Fibroblast of mammary gland (primary cell): ENCODE results near the gene FXYD2.

ENCODE experiments used
- DNase-seq: peaks from one replicate; pipeline ENCODE4 v3.0.0-alpha.2; 2010; ENCODE audit warnings: low read depth
- H3K4me3 ChIP-seq: 2 replicates; pipeline ENCODE4 v1.5.1; 2011; ENCODE audit warnings: low read depth, mild to moderate bottlenecking, low read length, moderate library complexity; ENCODE audit not compliant: control insufficient read depth
- TF ChIP-seq, protein P1 (sequence below): conservative IDR thresholded peaks from 2 replicates; pipeline ENCODE4 v1.5.1; 2011; ENCODE audit warnings: low read depth, low read length, inconsistent platforms; ENCODE audit not compliant: control insufficient read depth, insufficient read depth

FXYD2 gene

DNA sequence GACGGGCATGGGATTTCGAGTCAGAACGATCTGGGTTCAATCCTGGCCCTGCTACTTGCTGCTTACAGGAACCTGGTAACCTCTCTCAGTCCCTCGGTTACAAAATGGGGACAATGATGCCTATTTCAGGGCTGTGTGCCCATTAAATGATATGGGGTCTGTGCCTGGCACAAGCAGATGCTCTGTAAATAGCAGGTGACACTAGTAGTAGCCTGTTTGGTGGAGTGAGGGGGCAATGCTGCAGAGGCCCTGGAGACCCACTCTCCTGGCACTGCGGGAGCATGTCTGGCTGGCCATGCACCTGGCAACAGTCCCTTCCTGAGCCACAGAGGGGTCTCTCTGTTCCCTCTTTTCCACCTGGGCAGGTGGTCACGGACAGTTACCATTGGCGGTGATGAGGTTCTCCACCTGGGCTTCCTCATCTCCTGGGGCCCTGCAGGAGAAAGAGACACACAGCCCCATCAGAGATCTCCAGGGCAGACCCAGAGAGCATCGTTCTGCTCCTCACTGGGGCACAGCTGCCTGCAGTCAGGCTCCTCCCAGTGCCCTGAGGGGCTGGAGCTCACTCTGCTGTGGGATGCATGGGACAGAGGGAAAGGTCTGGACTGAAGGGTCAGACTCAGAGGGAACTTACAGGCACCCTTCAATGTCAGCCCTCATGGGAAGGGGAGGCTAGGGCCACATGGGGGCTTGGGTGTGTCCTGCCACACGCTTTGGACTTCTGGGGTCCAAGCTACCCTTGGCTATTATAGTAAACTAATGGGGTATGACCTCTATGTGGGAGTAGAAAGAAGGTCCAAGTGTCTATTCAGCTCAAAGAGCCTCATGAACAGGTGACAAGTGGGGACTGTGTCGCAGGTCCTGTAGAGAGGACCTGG is 15.6 kb upstream of the FXYD2 start:
- TF ChIP-seq, protein P1, sequence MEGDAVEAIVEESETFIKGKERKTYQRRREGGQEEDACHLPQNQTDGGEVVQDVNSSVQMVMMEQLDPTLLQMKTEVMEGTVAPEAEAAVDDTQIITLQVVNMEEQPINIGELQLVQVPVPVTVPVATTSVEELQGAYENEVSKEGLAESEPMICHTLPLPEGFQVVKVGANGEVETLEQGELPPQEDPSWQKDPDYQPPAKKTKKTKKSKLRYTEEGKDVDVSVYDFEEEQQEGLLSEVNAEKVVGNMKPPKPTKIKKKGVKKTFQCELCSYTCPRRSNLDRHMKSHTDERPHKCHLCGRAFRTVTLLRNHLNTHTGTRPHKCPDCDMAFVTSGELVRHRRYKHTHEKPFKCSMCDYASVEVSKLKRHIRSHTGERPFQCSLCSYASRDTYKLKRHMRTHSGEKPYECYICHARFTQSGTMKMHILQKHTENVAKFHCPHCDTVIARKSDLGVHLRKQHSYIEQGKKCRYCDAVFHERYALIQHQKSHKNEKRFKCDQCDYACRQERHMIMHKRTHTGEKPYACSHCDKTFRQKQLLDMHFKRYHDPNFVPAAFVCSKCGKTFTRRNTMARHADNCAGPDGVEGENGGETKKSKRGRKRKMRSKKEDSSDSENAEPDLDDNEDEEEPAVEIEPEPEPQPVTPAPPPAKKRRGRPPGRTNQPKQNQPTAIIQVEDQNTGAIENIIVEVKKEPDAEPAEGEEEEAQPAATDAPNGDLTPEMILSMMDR, result no peak
- no peak overlapping the region for H3K4me3 ChIP-seq
- no peak for DNase-seq

DNA sequence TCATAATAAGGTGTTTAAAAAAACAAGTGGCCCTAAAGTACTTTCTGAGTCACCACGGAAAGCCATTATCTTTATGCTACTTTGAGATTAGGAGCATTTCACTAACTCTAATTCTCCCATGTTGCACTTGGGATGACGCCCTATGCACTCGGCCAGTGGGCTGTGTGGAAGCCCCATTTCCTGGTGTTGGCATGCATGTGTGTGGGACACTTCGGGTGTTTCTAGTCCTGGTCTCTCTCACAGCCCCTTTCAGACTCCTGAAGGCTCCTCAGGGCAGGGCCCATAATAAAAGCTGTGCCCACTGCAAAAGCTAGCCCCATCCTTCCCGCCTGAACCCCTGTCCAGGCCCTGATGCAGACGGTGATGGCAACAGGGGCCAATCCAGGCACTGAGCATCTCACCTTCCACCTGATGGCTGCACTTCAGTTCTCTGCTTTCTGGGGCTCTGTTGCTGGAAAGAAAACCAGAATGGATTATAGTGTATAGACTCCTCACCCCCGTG is 14.9 kb upstream of the FXYD2 start:
- H3K4me3 ChIP-seq, result no peak overlapping the region
- TF ChIP-seq, protein P1, result no peak
- no peak for DNase-seq

DNA sequence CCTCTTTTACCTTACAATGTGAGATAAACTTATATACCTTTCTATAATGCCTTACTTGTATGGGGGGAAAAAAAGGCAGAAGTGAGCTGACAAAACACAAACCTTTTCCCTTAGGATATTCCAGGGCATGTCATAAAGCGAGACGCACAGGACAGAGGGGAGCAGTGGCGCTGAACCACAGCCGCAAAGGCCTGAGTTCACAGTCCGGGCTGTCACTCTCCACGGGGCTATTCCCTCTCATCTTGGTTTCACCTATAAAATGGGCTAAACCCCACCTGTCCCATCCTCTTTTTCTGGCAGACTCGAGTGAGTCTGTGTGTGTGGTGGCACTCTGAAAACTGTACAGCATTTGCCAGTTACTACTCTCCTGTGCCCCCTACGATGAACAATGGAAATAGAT is 14.4 kb upstream of the FXYD2 start:
- H3K4me3 ChIP-seq, result no peak overlapping the region
- no peak for DNase-seq
- TF ChIP-seq, protein P1, result no peak

DNA sequence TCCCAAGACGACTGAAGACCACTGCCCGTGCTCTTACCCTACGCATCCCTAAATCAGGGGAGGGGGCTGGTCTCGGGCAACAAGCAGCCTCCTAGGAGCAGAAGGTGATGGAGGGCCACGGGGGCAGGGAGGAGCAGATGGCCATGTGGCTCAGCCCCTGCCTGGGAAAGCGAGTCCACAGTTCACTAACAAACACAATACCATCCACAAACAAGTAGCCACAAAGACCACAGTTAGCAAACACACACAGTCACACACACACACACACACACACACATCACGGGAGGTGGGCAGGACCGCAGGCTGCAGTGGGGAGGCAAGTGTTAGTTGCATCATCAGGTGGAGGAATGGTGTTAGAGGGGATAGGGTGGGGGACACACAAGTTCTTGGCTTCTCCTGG is 13.2 kb upstream of the FXYD2 start:
- TF ChIP-seq, protein P1, result no peak
- H3K4me3 ChIP-seq, result no peak overlapping the region
- DNase-seq, result no peak

DNA sequence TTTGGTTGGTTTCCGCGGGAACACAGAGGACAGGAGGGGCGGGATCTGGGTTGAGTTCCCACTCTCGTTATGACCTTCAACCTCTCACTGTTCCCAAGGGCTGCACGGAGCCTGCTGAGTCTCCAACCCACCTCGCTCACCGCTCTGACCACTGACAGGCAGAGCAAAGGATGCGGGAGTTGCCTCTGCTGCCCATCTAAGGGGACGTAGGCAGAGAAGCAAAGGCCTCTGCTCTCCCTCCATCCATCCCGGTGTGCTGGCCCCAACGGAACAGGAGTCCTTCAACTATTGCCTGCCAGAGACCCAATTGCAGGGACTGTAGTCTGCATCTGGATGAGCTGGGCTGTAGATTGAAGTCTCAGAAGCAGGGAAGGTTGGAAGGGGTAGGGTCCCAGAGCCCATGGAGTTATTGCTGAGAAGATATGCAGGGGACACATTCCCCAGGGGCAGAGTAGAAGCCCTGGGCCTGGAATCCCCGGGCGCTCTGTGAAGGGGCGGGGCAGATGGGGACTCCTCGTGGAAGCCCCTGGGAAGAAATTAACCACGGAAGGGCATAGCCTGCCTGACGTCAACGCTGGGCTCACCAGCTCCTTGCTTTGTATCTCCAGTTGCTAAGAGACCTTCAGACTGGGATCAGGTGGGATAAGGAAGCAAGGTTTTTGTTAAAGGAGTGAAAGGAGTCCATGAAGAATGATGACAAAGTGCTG is 12.7 kb upstream of the FXYD2 start:
- TF ChIP-seq, protein P1, result no peak
- no peak overlapping the region for H3K4me3 ChIP-seq
- DNase-seq, result no peak

DNA sequence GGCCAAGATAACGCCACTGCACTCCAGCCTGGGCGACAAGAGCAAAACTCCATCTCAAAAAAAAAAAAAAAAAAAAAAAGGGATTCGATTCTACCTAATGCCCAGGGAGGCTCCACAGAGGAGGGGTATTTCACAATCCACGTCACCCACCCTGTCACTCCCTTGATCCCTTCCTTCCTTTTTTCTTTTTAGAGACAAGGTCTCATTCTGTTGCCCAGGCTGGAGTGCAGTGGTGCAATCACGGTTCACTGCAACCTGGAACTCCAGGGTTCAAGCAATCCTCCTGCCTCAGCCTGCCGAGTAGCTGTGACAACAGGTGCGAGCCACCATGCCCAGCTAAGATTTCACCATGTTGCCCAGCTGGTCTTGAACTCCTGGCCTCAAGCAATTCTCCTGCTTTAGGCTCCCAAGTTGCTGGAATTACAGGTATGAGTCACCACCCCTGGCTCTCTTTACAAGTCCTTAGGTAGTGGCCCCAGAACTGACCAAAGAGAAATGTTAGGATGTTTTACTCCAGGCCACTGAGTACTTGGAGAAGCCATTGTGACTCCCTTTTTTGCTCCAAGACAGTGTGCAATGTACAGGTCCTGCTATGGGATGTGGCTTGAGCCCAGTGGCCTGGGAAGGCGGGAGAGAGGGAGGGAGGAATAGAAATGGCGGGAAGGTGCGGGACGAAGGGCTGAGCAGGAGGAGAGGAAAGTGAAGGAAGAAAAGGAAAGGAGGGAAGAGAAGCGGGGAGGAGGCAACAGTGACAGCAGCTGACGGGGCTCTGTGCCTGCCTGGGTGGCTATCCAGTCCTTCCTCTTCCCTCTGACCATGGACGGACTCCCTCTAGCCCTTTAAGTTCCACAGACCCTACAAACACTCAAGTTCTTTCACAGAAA is 11.8 kb upstream of the FXYD2 start:
- no peak for DNase-seq
- TF ChIP-seq, protein P1, result no peak
- H3K4me3 ChIP-seq, result no peak overlapping the region
